CD1c-positive myeloid dendritic cell (primary cell): Measurements from ENCODE around the gene ADCY4.
"Not testable (repeated sequence)": the region's sequence is repeated elsewhere in the genome, so short reads cannot be mapped to it uniquely, and the experiment has no call there.

Source experiments
- DNase-seq: peaks from one replicate; pipeline ENCODE4 v3.0.0-alpha.2; 2016; ENCODE audit errors: extremely low spot score

The ADCY4 gene

GRCh38 chr14:24338843-24339242 lies 4.0 kb upstream of the ADCY4 start:
- no peak for DNase-seq

DNA sequence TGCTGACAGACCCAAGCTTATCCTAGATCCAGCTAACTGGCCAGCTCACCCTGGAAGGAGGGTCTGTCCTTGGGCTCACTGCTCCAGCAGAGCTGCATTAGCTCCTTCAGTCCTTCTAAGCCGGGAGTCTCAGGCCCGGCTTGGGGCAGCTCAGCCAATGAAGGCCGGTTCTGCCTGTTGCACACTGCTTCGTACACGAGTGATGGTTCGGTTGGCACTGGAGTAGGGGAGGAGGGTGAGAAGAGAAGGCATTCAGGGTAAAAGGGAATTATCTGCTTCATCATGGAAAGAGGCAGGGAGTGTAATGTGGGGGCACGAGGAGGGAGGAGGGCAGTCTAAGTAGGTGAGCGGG lies 2.9 kb upstream of the ADCY4 start:
- DNase-seq: no peak

GRCh38 chr14:24337144-24337823 lies 2.4 kb upstream of the ADCY4 start:
- no peak for DNase-seq

DNA sequence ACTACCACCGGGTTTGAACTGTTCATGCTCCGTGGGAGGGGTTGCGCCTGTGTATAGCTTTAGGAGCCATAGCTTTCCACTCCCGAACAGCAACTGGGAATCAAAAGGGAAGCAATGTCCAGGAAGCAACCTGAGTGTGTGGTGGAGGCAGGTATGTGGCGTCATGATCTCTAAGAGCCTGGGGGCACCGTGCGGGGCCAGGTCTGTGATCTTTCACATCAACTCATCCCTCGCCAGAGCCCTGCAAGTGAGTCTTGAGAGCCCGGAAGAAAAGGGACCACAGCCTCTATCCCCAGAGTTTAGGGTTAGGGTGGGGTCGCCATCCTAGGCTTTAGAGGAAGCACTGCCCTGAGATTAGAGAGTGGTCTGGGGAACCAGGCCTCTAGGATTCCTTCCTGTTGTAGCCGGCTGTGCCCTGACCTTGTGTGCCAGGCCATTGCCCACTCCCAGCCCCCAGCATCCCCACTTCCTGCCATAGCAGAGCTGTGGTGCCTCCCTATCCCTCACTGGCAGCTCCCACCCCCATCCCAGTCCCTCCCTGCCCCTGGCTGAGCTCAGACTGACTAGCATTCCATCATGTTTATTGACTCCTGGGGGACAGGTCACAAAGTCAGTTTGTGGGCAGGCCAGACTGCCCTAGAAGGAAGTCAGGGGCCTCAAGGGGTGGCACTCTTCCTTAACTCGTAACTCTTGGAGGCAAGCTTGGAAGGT lies 745 bp upstream of the ADCY4 start:
- no peak for DNase-seq

DNA sequence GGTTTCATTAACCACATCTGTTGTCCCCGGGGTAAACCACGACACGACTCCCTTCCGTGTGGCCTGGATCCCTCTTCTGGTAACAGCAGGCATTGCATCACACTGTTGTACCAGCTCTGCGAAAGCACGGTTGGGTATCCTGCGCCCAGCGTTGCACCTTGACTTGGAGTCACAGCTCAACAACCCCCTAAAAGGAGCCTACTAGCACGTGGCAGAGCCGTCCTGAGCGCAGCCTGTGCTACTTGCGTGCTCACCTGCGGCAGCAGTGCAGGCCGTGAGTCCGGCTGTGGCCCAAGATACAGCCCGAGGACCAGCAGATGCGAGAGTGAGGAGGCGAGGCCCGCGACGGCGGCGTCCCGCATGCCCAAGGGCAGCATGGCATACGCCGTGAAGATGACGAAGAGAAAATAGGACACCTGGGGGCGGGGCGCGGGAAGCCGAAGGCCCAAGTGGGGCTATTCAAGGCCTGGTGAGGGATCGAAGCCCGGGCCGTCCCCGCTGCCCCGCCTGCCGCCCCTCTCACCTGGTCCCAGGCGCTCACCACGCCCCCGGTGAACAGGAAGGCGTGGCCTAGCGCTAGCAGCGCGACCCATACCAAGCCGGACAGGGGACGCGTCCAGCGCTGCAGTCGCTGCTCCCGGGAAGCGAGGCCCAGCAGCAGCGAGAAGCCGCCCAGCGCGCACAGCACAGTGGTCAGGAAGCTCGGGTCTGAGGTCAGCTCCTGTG lies 2.4 kb downstream of the ADCY4 start:
- DNase-seq: peak; percentile 82

DNA sequence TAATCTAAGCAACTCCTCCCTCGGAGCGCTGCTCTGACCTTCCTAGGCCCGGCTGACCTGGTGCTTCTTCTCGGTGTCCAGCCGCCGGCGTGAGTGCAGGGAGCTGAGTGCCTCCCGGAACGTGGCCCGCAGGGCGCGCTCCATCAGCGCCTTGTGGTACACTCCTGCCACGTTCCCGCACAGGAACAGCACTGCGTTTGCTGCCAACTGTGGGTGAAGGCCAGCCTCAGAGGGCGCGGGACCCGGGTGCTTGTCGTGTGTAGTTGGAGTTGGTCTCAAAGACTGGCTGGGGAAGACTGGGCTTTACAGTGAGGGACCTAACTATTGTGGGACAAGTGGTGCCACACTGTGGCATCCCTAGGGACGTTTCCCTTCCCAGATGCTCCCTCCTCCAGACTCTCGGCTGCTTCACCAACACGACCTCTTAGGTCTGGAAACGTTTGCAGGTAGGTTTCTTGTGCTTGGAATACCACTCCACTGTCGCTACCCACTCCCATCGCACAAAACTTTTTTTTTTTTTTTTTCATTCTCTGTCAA lies 3.1 kb downstream of the ADCY4 start:
- no peak for DNase-seq

- no peak for DNase-seq
Measured at GRCh38 chr14:24330973-24331674, 3.7 kb downstream of the ADCY4 start.

- DNase-seq: peak; percentile 95
Measured at GRCh38 chr14:24329736-24330135, 5.1 kb downstream of the ADCY4 start.

DNA sequence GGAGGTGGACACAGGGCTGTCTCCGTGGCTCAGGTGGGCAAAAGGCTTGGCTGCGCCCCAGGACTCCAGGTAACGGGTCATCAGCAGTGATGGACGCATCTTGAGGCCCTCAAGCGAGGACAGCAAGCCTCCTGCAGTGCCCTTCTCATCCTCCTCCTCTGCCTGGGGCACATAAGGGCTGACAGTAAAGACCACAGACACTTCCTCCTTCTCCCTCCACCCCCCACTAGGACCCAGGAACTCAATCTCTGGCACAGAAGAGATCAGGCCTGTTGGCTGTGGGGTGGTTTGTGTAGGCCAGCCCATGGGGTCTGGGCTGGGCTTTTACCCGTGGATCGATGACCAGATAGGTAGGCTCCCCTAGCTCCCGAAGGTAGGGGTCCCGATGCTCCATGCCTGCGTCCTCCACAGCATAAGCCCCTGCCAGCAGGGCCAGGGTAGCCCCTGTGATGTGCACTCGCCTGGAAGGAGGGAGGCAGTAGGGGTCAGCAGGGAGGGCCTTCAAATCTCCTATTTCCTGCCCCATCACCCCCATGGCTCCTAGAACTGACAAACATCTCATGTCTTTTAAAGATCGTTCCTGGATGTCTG lies 5.7 kb downstream of the ADCY4 start:
- DNase-seq: no peak

GRCh38 chr14:24327914-24328313 lies 7.0 kb downstream of the ADCY4 start:
- not testable (repeated sequence) for DNase-seq

GRCh38 chr14:24327303-24327702 lies 7.6 kb downstream of the ADCY4 start:
- DNase-seq: peak; percentile 54

- DNase-seq: no peak
Measured at GRCh38 chr14:24325963-24326362, 8.9 kb downstream of the ADCY4 start.

GRCh38 chr14:24325041-24325530 lies 9.8 kb downstream of the ADCY4 start:
- no peak for DNase-seq

GRCh38 chr14:24324024-24324423 lies 10.8 kb downstream of the ADCY4 start:
- DNase-seq: no peak

DNA sequence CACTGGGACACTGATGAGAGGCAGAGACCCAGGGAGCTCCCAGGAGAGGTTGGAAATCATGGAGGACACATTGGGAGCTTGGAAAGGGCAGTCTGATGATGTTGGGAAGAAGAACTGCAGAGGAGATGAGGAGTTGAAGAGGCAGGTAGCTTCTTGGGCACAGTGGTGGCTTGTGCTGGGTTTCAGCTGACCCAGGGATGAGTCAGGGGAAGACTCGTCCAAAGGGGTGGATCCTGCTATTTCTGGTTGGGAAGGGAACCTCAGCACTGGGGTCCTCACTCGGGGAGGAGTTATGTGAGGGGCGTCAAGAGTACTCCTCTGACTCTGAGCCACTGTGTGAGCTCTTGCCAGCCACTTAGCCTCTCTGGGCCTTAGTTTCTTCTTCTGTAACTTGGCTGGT lies 11.5 kb downstream of the ADCY4 start:
- DNase-seq: no peak

GRCh38 chr14:24322672-24323071 lies 12.2 kb downstream of the ADCY4 start:
- DNase-seq: no peak

- DNase-seq: no peak
Measured at GRCh38 chr14:24321212-24321975, 13.5 kb downstream of the ADCY4 start.

DNA sequence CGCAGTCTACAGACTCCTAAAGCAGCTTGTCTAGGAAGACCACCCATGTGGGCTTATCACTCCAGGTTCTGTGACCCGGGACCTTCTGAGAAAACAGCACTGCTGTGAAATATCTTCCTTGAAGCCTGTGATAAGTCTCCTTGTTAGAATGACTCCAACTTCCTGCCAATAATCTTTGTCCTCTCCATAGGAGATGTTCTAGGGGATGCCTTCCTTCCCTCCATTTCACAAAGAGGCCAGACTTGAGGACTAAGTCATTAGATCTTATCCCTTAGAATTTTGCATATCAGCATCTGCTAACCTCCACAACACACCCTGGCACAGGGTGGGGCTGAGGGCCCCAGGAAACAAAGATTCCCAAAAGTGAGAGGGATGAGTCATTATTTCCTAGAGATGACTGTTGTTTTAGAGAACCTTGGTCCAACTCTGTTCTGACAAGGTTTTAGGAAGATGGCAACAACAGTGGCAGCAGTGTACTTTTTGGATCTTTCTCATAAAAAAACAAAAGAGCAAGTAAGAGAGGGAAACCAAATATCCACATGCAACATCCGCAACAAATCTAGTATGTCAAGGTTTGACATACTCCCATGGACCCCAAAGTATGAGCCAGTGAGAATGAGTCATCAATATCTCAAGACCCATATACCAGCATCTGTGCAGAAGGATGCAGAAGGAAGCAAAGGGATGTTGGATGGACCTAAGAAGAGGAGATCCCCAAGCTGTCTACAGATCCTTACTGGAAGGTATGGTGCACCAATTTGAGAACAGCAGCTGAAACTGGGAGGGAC lies 17.5 kb downstream of the ADCY4 start:
- DNase-seq: peak; percentile 45

DNA sequence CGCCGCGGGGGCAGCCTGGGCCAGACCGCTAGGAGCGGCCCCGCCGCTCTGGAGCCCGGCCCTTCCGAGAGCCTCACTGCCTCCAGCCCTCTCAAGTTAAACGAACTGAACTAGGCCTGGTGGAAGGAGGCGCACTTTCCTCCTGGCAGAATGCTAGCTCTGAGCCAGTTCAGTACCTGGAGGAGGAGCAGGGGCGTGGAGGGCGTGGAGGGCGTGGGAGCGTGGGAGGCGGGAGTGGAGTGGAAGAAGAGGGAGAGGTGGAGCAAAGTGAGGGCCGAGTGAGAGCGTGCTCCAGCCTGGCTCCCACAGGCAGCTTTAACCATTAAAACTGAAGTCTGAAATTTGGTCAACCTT lies 18.3 kb downstream of the ADCY4 start:
- no peak for DNase-seq
